Right atrium auricular region (tissue), 2 donors: ENCODE data around the gene ZC3HAV1. TPM values are rescaled to one million over a fixed set of nuclear protein-coding genes. Genes with fewer than 3 reads are reported as not detected.

Experiments used
- DNase-seq: peaks from one replicate; pipeline ENCODE4 v3.0.0-alpha.2; 2019; ENCODE audit warnings: low spot score
- H3K27ac ChIP-seq, 2 donors: fragments of 200-600 bp; sonication (generic); 1 replicate in 1 of 2; 2 replicates in 1 of 2; pipeline ENCODE4 v1.5.1; 2016 to 2019
- H3K27me3 ChIP-seq, 2 donors: fragments of 200-600 bp; sonication (generic); one replicate each; pipeline versions ENCODE4 v1.5.1 to v1.6.0; 2017 to 2019
- H3K36me3 ChIP-seq: fragments of 200-600 bp; sonication (generic); one replicate; pipeline ENCODE4 v1.5.1; 2016
- H3K4me1 ChIP-seq, 2 donors: fragments of 200-600 bp; sonication (generic); one replicate each; pipeline versions ENCODE4 v1.5.1 to v1.6.0; 2017 to 2019
- H3K4me3 ChIP-seq, 2 donors: fragments of 200-600 bp; sonication (generic); 1 replicate in 1 of 2; 2 replicates in 1 of 2; pipeline ENCODE4 v1.5.1; 2017 to 2019; ENCODE audit warnings: mild to moderate bottlenecking in 1 of 2, moderate library complexity in 1 of 2
- H3K9me3 ChIP-seq, 2 donors: fragments of 200-600 bp; sonication (generic); one replicate each; pipeline ENCODE4 v1.5.1; 2019
- total RNA-seq, 2 donors: library from RNA; depleted of rRNA; stranded (reverse); fragments of >200 nt; gene quantifications; one replicate each; pipeline ENCODE4 v1.1.0, GENCODE V29; 2016
- TF ChIP-seq, protein P1 (sequence below), 2 donors: fragments of 200-600 bp; sonication (generic); IDR thresholded peaks; one replicate each; pipeline ENCODE4 v1.5.1; 2019; ENCODE audit warnings: antibody characterized with exemption in 2 of 2

ZC3HAV1 gene
- total RNA-seq, 2 donors from 2014 or later: 8.0 to 15.2 TPM

DNA sequence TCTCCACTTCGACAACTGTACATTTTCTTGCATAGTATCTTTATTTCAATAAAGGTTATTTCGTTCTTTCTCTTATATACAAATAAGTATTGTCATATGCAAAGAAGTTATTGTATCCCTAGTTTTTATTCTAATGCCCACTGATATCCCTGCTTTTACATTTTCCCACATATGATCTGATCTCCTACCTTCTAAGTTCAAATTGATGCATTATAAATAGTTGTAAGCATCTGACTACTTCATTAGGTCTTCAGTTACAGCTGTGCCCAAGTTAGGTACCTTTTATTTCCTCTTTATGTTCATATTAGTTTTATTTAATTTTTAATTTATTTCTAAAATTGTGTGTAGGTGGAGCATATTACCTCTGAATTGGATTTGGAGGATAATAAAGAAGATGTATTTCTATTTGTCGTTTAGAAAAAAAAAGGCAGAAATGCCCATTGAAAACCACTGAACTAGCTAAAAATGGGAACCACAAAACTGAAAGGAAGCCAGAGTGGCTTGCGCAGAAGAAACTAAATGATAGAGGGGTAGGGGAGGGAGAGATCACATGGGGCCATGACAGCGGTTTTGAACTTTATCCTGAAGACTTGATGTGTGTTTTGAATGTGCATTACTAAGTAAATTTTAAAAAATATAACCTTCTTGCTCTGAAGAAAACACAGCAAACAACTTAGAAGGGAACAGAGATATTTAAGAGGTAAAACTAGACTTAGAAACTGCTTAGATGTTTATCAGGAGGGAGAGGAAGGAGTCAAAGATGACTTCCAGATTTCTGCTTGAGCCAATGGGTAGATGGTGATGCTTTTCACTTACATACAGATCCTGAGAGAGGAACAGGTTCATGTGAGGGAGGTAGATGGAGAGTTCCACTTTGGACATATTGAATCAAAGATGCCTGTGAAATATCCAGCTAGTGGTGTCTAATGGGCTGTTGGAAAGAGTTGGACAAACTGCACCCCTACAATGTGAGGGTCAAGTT, 64.4 kb downstream of the ZC3HAV1 start:
- H3K27ac ChIP-seq: no peak overlapping the region
- no peaks in the 10 kb centered on the region for H3K27me3 ChIP-seq

DNA sequence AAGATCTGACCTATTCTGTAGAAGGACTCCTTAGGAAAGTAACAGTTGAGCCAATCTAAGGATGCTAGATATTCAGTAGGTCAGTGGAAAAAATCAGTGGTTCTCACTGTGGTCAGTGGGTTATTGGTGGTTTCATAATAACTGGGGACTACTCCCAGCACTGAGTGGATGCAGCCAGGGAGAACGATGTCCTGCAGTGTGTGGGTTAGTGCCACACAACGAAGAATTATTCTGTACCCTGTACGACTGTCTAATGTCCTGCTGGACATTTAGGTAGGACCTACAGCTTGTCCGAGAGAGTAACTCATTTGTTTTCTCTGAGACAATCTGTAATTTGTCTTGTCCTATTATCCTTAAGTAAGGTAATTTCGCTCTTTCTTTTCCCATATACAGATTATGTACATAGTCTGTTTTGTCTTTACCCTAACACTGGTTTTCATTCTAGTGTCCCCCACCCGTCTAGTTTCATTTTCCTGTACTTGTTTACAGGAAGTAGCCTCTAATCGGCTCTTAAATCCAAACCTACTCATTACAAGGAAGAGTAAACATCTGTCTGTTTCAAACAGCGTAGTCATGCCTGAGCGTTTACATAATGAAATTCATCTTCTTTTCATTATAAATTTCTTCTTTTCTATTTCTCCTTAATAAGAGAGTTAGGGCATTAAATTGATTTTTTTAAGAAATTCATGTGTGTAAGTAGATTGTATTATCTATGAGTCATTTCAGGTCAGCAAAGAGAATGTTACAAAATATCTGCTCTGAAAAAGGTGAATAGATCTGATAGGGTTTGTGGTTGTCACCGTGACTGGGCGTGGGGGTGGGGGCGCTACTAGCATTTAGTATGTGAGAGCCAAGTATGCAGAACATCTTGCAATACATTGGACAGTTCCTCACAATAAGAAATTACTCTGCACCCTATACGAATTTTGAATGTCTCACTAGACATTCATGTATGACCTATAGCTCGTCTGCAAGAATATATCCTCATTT, 65.4 kb downstream of the ZC3HAV1 start:
- no peak overlapping the region for H3K27ac ChIP-seq
- TF ChIP-seq, protein P1, sequence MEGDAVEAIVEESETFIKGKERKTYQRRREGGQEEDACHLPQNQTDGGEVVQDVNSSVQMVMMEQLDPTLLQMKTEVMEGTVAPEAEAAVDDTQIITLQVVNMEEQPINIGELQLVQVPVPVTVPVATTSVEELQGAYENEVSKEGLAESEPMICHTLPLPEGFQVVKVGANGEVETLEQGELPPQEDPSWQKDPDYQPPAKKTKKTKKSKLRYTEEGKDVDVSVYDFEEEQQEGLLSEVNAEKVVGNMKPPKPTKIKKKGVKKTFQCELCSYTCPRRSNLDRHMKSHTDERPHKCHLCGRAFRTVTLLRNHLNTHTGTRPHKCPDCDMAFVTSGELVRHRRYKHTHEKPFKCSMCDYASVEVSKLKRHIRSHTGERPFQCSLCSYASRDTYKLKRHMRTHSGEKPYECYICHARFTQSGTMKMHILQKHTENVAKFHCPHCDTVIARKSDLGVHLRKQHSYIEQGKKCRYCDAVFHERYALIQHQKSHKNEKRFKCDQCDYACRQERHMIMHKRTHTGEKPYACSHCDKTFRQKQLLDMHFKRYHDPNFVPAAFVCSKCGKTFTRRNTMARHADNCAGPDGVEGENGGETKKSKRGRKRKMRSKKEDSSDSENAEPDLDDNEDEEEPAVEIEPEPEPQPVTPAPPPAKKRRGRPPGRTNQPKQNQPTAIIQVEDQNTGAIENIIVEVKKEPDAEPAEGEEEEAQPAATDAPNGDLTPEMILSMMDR (IDR thresholded peaks at IDR 0.05): no peak
- H3K4me1 ChIP-seq: no peaks in the 10 kb centered on the region

More for the DNA sequence above, 64.4 kb downstream of the ZC3HAV1 start:
- H3K9me3 ChIP-seq: no peaks in the 10 kb centered on the region
- TF ChIP-seq, protein P1 (IDR thresholded peaks at IDR 0.05): no peak
- no peak overlapping the region for H3K4me3 ChIP-seq
- H3K4me1 ChIP-seq: no peaks in the 10 kb centered on the region
- peaks cover 12% of the 10 kb centered on the region for H3K36me3 ChIP-seq
- DNase-seq: no peak

DNA sequence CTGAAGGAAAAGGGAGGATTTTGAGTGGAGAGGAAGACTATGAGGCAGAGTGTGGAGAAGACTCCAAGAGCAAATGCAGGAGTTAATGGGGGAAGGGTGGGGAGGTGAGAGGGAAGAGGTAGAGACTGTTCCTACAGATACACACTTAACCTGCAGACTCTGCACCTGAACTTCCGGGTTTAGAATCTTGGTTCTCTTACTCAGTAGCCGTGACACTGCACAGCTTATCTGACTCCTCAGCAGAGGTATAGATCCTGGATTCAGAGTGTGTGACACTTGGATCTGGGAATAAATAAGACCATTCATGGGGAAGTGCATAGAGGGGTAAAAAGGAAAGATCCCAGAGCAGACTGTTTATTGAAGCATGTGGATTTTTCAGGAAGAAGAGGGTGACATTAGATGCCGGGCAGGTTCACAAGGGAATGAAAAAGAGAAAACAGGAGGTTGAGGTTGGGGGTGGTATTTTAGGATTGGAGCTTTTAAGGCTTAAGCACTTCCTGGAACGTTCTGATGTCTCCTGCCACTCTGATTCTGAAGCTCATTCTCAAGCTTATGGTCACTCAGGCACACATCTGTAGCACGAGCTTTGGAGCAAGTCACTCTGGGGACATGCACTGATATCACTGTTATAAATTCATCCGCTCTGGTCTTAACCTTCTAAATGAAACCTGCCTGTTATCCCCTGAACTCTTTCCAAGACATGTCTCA, 68.0 kb downstream of the ZC3HAV1 start:
- Histone ChIP-seq H3K9me3 (no peaks in the 10 kb centered on the region), H3K36me3 (no peaks in the 10 kb centered on the region), H3K4me3 (no peak overlapping the region), H3K4me1 (peaks cover 0 to under 1% of the 10 kb centered on the region in 2 donors), H3K27me3 (no peaks in the 10 kb centered on the region), H3K27ac (no peak overlapping the region)
- DNase-seq: no peak
- TF ChIP-seq, protein P1 (IDR thresholded peaks at IDR 0.05): no peak

More for the DNA sequence above, 65.4 kb downstream of the ZC3HAV1 start:
- DNase-seq: no peak
- Histone ChIP-seq H3K36me3 (peaks cover 3% of the 10 kb centered on the region), H3K4me3 (no peak overlapping the region), H3K9me3 (no peaks in the 10 kb centered on the region), H3K27me3 (no peaks in the 10 kb centered on the region)

DNA sequence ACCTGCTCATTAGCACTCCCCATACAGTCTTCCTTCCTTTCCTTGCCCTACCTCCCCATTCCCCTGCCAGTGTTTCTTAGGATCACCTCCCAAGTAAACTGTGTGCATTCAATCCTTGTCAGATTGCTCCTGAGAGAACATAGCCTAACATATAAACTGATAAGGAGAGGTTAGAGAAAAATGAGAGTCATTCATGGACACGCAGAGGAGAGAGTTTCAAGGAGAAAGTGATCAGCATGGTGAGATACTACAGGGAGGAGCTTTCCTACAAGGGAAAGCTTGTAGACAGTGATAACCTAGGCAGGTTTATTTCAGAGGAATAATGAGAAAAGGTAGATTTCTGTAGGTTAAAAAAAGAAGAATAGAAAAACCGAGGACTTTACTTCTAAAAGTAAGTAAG, 70.8 kb downstream of the ZC3HAV1 start:
- no peak for DNase-seq
- Histone ChIP-seq H3K4me1 (peaks cover 0 to 21% of the 10 kb centered on the region in 2 donors), H3K36me3 (no peaks in the 10 kb centered on the region), H3K4me3 (no peak overlapping the region), H3K27me3 (no peaks in the 10 kb centered on the region), H3K27ac (no peak overlapping the region), H3K9me3 (no peaks in the 10 kb centered on the region)
- TF ChIP-seq, protein P1 (IDR thresholded peaks at IDR 0.05): no peak

DNA sequence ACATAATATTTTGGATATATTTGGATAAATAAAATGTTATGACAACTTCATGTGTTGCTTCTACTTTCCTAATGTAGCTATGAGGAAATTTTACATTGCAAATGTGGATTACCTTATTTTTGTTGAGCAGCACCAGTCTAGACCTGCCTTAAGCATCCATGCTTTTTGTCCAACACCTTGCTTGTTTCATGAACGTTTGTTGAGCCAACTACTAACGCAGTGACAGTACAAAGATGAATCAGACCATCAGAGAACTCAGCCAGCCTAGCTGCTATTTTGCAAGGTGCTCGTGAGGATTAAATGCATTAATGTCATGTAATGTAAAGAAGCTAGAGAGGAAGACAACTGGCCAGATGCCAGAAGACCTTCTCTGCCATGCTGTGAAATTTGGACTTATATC, 72.6 kb downstream of the ZC3HAV1 start:
- Histone ChIP-seq H3K4me1 (peaks cover 0 to 21% of the 10 kb centered on the region in 2 donors), H3K4me3 (no peak overlapping the region), H3K36me3 (peaks cover 6% of the 10 kb centered on the region), H3K27me3 (no peaks in the 10 kb centered on the region), H3K27ac (no peak overlapping the region), H3K9me3 (no peaks in the 10 kb centered on the region)
- TF ChIP-seq, protein P1 (IDR thresholded peaks at IDR 0.05): no peak
- no peak for DNase-seq
